Endothelial cell of umbilical vein (primary cell): ENCODE results near the gene ANKRD31. TPM values are rescaled to one million over a fixed set of nuclear protein-coding genes. Genes with fewer than 3 reads are reported as not detected.
"Not testable (repeated sequence)": the region's sequence is repeated elsewhere in the genome, so short reads cannot be mapped to it uniquely, and the experiment has no call there.

Experiments
- BruUV-seq: library from RNA; stranded (reverse); fragments of 400-500 nt; replicated peaks from 2 replicates; lab custom pipeline; 2021; lab: Mats Ljungman, UMichigan
- CTCF ChIA-PET: fragments of 300-600, 350-600 bp; sonication (Branson Sonifier 250); formaldehyde crosslinking; loops from one replicate; lab custom pipeline; 2021; ENCODE audit warnings: antibody characterized with exemption, inconsistent platforms; lab: Charles Lee
- POLR2A ChIA-PET: fragments of 300-600, 350-600 bp; sonication (Branson Sonifier 250); formaldehyde crosslinking; loops from one replicate; lab custom pipeline; 2021; ENCODE audit warnings: antibody characterized with exemption, inconsistent platforms; lab: Charles Lee
- DNase-seq: peaks from one replicate; pipeline ENCODE4 v3.0.0-alpha.2; 2011; ENCODE audit warnings: low read depth, low spot score
- FAIRE-seq: peaks from 2 replicates; lab custom pipeline; 2011; peaks lifted over from hg19 to GRCh38; lab: Jason Lieb, UNC
- H2AFZ ChIP-seq: 2 replicates; pipeline ENCODE4 v1.6.0; 2012; ENCODE audit warnings: low read depth, low read length, control low read depth, inconsistent platforms
- H3K27ac ChIP-seq: 2 replicates; pipeline ENCODE4 v1.5.1; 2011; ENCODE audit warnings: low read depth, mild to moderate bottlenecking, control low read depth, low read length, moderate library complexity; ENCODE audit not compliant: insufficient read depth
- H3K27me3 ChIP-seq, 2 experiments: 2 replicates each; pipeline versions ENCODE4 v1.6.0 to v1.6.1; 2011; ENCODE audit warnings: low read length in 2 of 2, mixed read lengths in 1 of 2; ENCODE audit not compliant: control insufficient read depth in 2 of 2, insufficient read depth in 2 of 2
- H3K36me3 ChIP-seq, 2 experiments: 2 replicates in 1 of 2; 3 replicates in 1 of 2; pipeline ENCODE4 v1.5.1; 2011; ENCODE audit warnings: low read length in 2 of 2, mild to moderate bottlenecking in 1 of 2, moderate library complexity in 1 of 2; ENCODE audit not compliant: control insufficient read depth in 2 of 2, insufficient read depth in 2 of 2; ENCODE audit errors: extremely low read depth in 1 of 2
- H3K4me1 ChIP-seq: 3 replicates; pipeline ENCODE4 v1.5.1; 2011; ENCODE audit warnings: mild to moderate bottlenecking, low read length; ENCODE audit not compliant: control insufficient read depth, insufficient read depth; ENCODE audit errors: extremely low read depth
- H3K4me2 ChIP-seq: 2 replicates; pipeline ENCODE4 v1.6.1; 2011; ENCODE audit warnings: low read length, control low read depth, mixed read lengths; ENCODE audit not compliant: insufficient read depth
- H3K4me3 ChIP-seq, 3 experiments: fragments of 200-600 bp in 1 of 3; sonication (generic), shearing (Covaris generic) in 1 of 3; replicated peaks in 1 of 3; 2 replicates each; pipeline ENCODE4 v1.5.1; 2011 to 2016; ENCODE audit warnings: control low read depth in 3 of 3, low read length in 3 of 3, mild to moderate bottlenecking in 2 of 3, inconsistent platforms in 1 of 3, low read depth in 1 of 3, moderate library complexity in 1 of 3; ENCODE audit not compliant: insufficient read depth in 1 of 3
- H3K79me2 ChIP-seq: 2 replicates; pipeline ENCODE4 v1.6.0; 2012; ENCODE audit warnings: low read length, inconsistent platforms; ENCODE audit not compliant: control insufficient read depth, insufficient read depth
- H3K9ac ChIP-seq: replicated peaks from 2 replicates; pipeline ENCODE3; 2011; ENCODE audit warnings: low read length, control low read depth; ENCODE audit not compliant: insufficient read depth; ENCODE audit errors: extremely low read depth
- H3K9me1 ChIP-seq: replicated peaks from 3 replicates; pipeline ENCODE4 v1.6.0; 2011; ENCODE audit warnings: mild to moderate bottlenecking, low read length; ENCODE audit not compliant: control insufficient read depth, insufficient read depth; ENCODE audit errors: extremely low read depth
- H3K9me3 ChIP-seq: replicated peaks from 2 replicates; pipeline ENCODE4 v1.5.1; 2012; ENCODE audit warnings: low read length, inconsistent platforms; ENCODE audit not compliant: control insufficient read depth, insufficient read depth
- H4K20me1 ChIP-seq: replicated peaks from 2 replicates; pipeline ENCODE3; 2011; ENCODE audit warnings: mild to moderate bottlenecking, low read length; ENCODE audit not compliant: control insufficient read depth, insufficient read depth; ENCODE audit errors: extremely low read depth
- EZH2 ChIP-seq: IDR thresholded peaks from 2 replicates; pipeline ENCODE4 v1.6.1; 2012; ENCODE audit warnings: borderline replicate concordance, low read depth, mild to moderate bottlenecking, moderate library complexity, low read length, inconsistent platforms; ENCODE audit not compliant: severe bottlenecking
- FOS ChIP-seq: IDR thresholded peaks from 2 replicates; pipeline ENCODE4 v1.6.1; 2011; ENCODE audit warnings: mild to moderate bottlenecking, low read length, moderate library complexity, borderline replicate concordance; ENCODE audit not compliant: insufficient read depth
- GATA2 ChIP-seq: IDR thresholded peaks from 2 replicates; pipeline ENCODE4 v1.7.0; 2011; ENCODE audit warnings: low read depth, mild to moderate bottlenecking, moderate library complexity, mixed read lengths, low read length; ENCODE audit not compliant: insufficient read length, insufficient read depth
- JUN ChIP-seq: IDR thresholded peaks from 2 replicates; pipeline ENCODE4 v1.6.1; 2011; ENCODE audit warnings: borderline replicate concordance, low read depth; ENCODE audit not compliant: insufficient read length, insufficient read depth
- MYC ChIP-seq: IDR thresholded peaks from one replicate; pipeline ENCODE4 v1.6.1; 2011; ENCODE audit warnings: mild to moderate bottlenecking, low read depth, low read length
- POLR2A ChIP-seq: IDR thresholded peaks from 2 replicates; pipeline ENCODE4 v1.6.1; 2012; ENCODE audit warnings: low read depth, mild to moderate bottlenecking, control low read depth, low read length
- POLR2AphosphoS5 ChIP-seq: IDR thresholded peaks from 2 replicates; pipeline ENCODE4 v1.6.1; 2012; ENCODE audit warnings: low read depth, mild to moderate bottlenecking, control low read depth, low read length, moderate library complexity; ENCODE audit not compliant: insufficient read depth
- dilution Hi-C: fragments of 300-500 bp; cut with MboI; formaldehyde crosslinking; loops from one replicate; pipeline ENCODE4 v1.15.0; 2019; ENCODE audit warnings: low sequenced_read_pairs; ENCODE audit not compliant: extremely low pct_ligation_motif_present
- intact Hi-C: fragments of 100-400 bp; cut with micrococcal nuclease; formaldehyde crosslinking; loops from one replicate; pipeline ENCODE4 v1.10.0; 2022
- polyA plus RNA-seq, 4 experiments: library from polyadenylated mRNA; depleted of rRNA in 3 of 4; stranded (reverse) in 3 of 4; unstranded in 1 of 4; fragments of >200 nt; gene quantifications; 2 replicates each; pipeline versions ENCODE4 v1.2.1 to v1.2.3, GENCODE V29; 2011 to 2012; ENCODE audit warnings: missing spikeins in 1 of 4
- total RNA-seq: library from RNA; stranded (reverse); gene quantifications from 2 replicates; pipeline ENCODE4 v1.2.3, GENCODE V29; 2021
- TF ChIP-seq, protein P1 (sequence below), 2 donors: IDR thresholded peaks; 1 replicate in 1 of 2; 2 replicates in 1 of 2; pipeline ENCODE4 v1.5.1; 2011; ENCODE audit warnings: low read length in 2 of 2, mild to moderate bottlenecking in 2 of 2, moderate library complexity in 2 of 2, control low read depth in 1 of 2, inconsistent platforms in 1 of 2, low read depth in 1 of 2; ENCODE audit not compliant: insufficient read depth in 1 of 2; ENCODE audit errors: extremely low read depth in 1 of 2
- TF ChIP-seq, protein P2 (sequence below): IDR thresholded peaks from 2 replicates; pipeline ENCODE4 v1.6.1; 2011; ENCODE audit not compliant: insufficient read depth, insufficient read length

The ANKRD31 gene
- total and polyA plus RNA-seq, 2 donors (not counting 3 experiments of a cell fraction or from before 2014, with no cell fraction given): not detected

DNA sequence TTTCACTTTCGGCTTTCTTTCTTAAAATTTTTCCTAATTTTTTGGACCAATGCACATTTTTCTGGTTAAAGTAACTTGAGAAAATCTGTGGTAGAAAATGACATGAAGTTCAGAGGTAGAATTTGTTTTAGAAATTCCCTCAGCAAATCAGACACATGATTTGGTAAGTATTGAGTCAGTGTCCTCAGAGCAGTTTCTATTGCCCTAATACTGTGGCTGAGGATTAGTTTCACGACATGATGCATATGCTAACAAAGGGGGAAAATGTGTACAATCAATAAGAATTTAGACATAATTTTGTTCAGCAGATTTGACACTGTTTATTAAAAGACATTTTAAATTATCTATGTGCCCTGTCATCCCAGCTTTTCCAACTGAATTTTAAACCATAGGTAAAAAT lies 128.2 kb downstream of the ANKRD31 start:
- no TSS peak for BruUV-seq
- FAIRE-seq (no peak), DNase-seq (no peak)
- Histone ChIP-seq H3K27ac (no peak overlapping the region), H2AFZ (no peak overlapping the region), H3K36me3 (no peaks in the 10 kb centered on the region), H3K4me2 (no peak overlapping the region), H3K4me1 (no peaks in the 10 kb centered on the region), H3K9me3 (no peaks in the 10 kb centered on the region), H4K20me1 (no peaks in the 10 kb centered on the region), H3K9ac (no peak overlapping the region), H3K27me3 (no peaks in the 10 kb centered on the region), H3K9me1 (no peaks in the 10 kb centered on the region), H3K79me2 (no peaks in the 10 kb centered on the region), H3K4me3 (no peak overlapping the region)
- dilution Hi-C loops (no loop called here), intact Hi-C loops (no loop called here)
- CTCF ChIA-PET: no interaction called here
- POLR2A ChIA-PET: no interaction called here
- TF ChIP-seq POLR2A (no peak), FOS (no peak), MYC (no peak), JUN (no peak), EZH2 (no peak), POLR2AphosphoS5 (no peak), GATA2 (no peak)
- TF ChIP-seq, protein P1, sequence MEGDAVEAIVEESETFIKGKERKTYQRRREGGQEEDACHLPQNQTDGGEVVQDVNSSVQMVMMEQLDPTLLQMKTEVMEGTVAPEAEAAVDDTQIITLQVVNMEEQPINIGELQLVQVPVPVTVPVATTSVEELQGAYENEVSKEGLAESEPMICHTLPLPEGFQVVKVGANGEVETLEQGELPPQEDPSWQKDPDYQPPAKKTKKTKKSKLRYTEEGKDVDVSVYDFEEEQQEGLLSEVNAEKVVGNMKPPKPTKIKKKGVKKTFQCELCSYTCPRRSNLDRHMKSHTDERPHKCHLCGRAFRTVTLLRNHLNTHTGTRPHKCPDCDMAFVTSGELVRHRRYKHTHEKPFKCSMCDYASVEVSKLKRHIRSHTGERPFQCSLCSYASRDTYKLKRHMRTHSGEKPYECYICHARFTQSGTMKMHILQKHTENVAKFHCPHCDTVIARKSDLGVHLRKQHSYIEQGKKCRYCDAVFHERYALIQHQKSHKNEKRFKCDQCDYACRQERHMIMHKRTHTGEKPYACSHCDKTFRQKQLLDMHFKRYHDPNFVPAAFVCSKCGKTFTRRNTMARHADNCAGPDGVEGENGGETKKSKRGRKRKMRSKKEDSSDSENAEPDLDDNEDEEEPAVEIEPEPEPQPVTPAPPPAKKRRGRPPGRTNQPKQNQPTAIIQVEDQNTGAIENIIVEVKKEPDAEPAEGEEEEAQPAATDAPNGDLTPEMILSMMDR (IDR thresholded peaks at IDR 0.05; ENCODE audit: extremely low read depth in 1 of 2, insufficient read depth in 1 of 2, low read depth in 1 of 2, low read length in 2 of 2): no peak
- TF ChIP-seq, protein P2, sequence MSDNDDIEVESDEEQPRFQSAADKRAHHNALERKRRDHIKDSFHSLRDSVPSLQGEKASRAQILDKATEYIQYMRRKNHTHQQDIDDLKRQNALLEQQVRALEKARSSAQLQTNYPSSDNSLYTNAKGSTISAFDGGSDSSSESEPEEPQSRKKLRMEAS: no peak

DNA sequence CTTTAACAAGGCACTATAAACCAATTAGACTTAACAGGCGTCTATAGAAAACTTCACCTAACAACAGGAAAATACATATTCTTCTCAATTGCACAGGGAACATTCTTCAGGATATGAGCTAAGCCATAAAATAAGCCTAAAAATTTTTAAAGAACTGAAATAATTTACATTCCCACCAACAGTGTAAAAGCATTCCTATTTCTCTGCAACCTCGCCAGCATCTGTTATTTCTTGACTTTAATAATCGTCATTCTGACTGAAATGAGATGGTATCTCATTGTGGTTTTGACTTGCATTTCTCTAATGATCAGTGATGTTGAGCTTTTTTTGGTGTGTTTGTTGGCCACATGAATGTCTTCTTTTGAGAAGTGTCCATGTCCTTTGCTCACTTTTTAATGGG lies 140.7 kb downstream of the ANKRD31 start:
- intact Hi-C loops, H3K36me3 ChIP-seq, BruUV-seq, H3K9ac ChIP-seq, H3K27me3 ChIP-seq, POLR2A ChIA-PET, dilution Hi-C loops, H2AFZ ChIP-seq, H3K9me1 ChIP-seq, H3K4me1 ChIP-seq, DNase-seq, H3K4me3 ChIP-seq, H3K79me2 ChIP-seq, H3K9me3 ChIP-seq, H3K4me2 ChIP-seq, FAIRE-seq, H4K20me1 ChIP-seq, H3K27ac ChIP-seq, CTCF ChIA-PET: not testable (repeated sequence)
